ENCODE measurements around the gene CHD1.

DNA sequence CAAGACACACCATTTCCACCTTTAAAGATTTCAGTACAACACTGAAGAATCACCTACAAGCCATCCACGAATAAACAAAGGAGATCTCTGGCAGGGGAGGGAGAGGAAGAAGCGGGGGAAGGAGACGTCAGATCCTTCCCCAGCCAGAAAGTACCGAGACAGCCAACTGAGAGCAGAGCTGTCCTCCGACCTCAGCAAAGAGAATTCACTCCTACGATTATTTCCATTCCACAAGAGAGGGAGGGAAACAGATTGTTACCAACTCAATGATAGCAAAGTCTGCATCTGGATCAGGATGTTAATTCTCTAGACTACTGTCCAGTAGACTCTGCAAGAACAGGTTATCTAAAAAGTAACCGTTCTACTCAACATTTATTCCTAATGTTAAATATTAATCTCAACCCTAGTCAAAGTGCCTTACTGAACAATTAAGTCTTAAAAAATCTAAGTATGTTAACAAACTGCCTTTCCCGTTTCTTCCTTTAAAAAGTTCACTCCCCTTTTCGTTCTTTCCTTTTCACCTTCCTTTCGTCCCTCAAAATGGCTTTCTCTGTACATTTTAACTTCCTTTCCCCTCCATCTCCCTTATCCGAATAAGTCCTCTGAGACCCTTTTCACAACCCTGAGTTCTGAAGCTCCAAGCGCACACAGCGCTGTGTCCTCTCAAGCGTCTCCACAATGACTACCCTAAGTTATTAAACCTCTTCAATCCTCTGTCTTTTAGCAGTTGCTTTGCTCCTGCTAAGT, 1.4 kb downstream of the CHD1 start:
- TF ChIP-seq EZH2 (conservative IDR thresholded peaks at IDR 0.05; ENCODE audit: low read depth, low read length) (no peak), ZSCAN30 (CRISPR knock-in tag; IDR thresholded peaks at IDR 0.05) (no peak), NAIF1 (CRISPR knock-in tag; IDR thresholded peaks at IDR 0.05; ENCODE audit: borderline replicate concordance) (no peak)

Measured in HepG2 (cell line).